Testis (tissue), 3 donors: ENCODE results near the gene GK2. TPM values are rescaled to one million over a fixed set of nuclear protein-coding genes. Genes with fewer than 3 reads are reported as not detected.

Experiments used
- DNase-seq: peaks from one replicate; pipeline ENCODE4 v3.0.0-alpha.2; 2019
- H3K27ac ChIP-seq, 2 donors: fragments of 200-600 bp; sonication (generic); one replicate each; pipeline ENCODE4 v1.5.1; 2019
- H3K27me3 ChIP-seq: fragments of 200-600 bp; sonication (generic); one replicate; pipeline ENCODE4 v1.5.1; 2019
- H3K36me3 ChIP-seq: fragments of 200-600 bp; sonication (generic); one replicate; pipeline ENCODE4 v1.5.1; 2017; ENCODE audit warnings: low read depth; ENCODE audit errors: missing control alignments
- H3K4me1 ChIP-seq: fragments of 200-600 bp; sonication (generic); one replicate; pipeline ENCODE4 v1.5.1; 2019
- H3K4me3 ChIP-seq, 2 donors: fragments of 200-600 bp; sonication (generic); one replicate each; pipeline ENCODE4 v1.5.1; 2017 to 2019
- H3K9me3 ChIP-seq: fragments of 200-600 bp; sonication (generic); one replicate; pipeline ENCODE4 v1.5.1; 2017
- POLR2A ChIP-seq: fragments of 450-650 bp; IDR thresholded peaks from one replicate; pipeline ENCODE4 v1.6.1; 2017; ENCODE audit warnings: antibody characterized with exemption, mild to moderate bottlenecking, moderate library complexity
- WGBS, 2 donors: methylation state at CpG; one replicate each; pipeline ENCODE4 v1.1.5; 2018; 5-methylcytosine and 5-hydroxymethylcytosine counted together
- intact Hi-C: fragments of 100-400 bp; cut with DNase I; formaldehyde crosslinking; loops from one replicate; pipeline ENCODE4 v1.15.1; 2023; ENCODE audit warnings: low total_unique reads
- polyA plus RNA-seq: library from polyadenylated mRNA; stranded (reverse); fragments of 350-450 nt; fragmentation: Illumina TruSeq; extraction: RNeasy Lipid Tissue Mini Kit (QIAGEN cat#74804); gene quantifications from one replicate; pipeline ENCODE4 v1.2.3, GENCODE V29; 2014; ENCODE audit warnings: low read depth, low replicate concordance; ENCODE audit not compliant: insufficient read depth
- total RNA-seq, 2 donors: library from RNA; depleted of rRNA; stranded (reverse); fragments of >200 nt; gene quantifications; one replicate each; pipeline ENCODE4 v1.2.3, GENCODE V29; 2016
- TF ChIP-seq, protein P1 (sequence below), 3 experiments: fragments of 450-650 bp in 2 of 3; fragments of 200-600 bp in 1 of 3; sonication (generic) in 1 of 3; IDR thresholded peaks; one replicate each; pipeline ENCODE4 v1.5.1; 2016 to 2019; ENCODE audit warnings: antibody characterized with exemption in 3 of 3, mild to moderate bottlenecking in 2 of 3, moderate library complexity in 1 of 3

The GK2 gene
- total and polyA plus RNA-seq, 3 donors from 2014 or later = 29.0 to 201 (median 43.7) TPM

DNA sequence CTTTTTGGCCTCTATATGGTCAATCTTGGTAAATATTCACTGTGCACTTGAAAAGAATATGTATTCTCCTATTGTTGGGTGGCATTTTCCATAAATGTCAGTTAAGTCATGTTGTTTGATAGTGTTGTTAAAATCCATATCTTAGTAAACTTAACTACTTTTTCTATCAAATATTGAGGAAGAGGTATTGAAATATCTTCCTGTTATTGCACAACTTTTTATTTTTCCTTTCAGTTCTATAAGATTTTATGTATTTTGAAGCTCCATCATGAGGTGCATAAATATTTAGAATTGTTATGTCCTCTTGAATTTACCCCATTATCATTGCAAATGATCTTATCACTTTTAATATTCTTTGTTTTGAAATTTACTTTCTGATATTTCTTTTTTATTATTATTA is 3.4 kb downstream of the GK2 start:
- no peaks in the 10 kb centered on the region for H3K4me1 ChIP-seq
- intact Hi-C loops = no loop called here
- no peaks in the 10 kb centered on the region for H3K9me3 ChIP-seq
- H3K4me3 ChIP-seq = no peak overlapping the region
- no peaks in the 10 kb centered on the region for H3K27me3 ChIP-seq
- no peak overlapping the region for H3K27ac ChIP-seq
- TF ChIP-seq, protein P1, sequence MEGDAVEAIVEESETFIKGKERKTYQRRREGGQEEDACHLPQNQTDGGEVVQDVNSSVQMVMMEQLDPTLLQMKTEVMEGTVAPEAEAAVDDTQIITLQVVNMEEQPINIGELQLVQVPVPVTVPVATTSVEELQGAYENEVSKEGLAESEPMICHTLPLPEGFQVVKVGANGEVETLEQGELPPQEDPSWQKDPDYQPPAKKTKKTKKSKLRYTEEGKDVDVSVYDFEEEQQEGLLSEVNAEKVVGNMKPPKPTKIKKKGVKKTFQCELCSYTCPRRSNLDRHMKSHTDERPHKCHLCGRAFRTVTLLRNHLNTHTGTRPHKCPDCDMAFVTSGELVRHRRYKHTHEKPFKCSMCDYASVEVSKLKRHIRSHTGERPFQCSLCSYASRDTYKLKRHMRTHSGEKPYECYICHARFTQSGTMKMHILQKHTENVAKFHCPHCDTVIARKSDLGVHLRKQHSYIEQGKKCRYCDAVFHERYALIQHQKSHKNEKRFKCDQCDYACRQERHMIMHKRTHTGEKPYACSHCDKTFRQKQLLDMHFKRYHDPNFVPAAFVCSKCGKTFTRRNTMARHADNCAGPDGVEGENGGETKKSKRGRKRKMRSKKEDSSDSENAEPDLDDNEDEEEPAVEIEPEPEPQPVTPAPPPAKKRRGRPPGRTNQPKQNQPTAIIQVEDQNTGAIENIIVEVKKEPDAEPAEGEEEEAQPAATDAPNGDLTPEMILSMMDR (IDR thresholded peaks at IDR 0.05) = no peak
- TF ChIP-seq POLR2A = no peak
- no peak for DNase-seq
- H3K36me3 ChIP-seq = no peaks in the 10 kb centered on the region

DNA sequence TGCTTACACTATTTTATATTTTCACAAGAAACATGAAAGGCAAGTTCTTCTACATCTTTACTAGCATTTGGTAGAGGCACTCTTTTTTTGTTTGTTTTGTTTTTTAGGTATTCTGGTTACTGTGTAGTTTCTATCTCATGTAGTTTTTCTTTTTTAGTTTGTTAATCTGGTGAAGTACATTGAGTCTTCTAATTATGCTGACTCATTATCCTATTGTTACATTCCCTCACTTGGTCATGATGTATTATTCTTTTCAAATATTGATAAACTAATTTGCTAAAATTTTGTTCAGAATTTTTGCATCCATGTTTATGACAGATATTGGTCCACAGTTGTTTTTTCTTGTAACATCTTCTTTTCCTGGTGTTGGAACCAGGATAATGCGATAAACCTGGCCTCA is 4.7 kb downstream of the GK2 start:
- WGBS, 2 donors = 88 to 97% methylated on average over 1 of the region's 1 CpG
- Histone ChIP-seq H3K27ac (no peak overlapping the region), H3K9me3 (no peaks in the 10 kb centered on the region), H3K36me3 (no peaks in the 10 kb centered on the region), H3K4me3 (no peak overlapping the region), H3K4me1 (no peaks in the 10 kb centered on the region), H3K27me3 (no peaks in the 10 kb centered on the region)
- TF ChIP-seq, protein P1 (IDR thresholded peaks at IDR 0.05) = no peak
- no peak for DNase-seq
- intact Hi-C loops = no loop called here

DNA sequence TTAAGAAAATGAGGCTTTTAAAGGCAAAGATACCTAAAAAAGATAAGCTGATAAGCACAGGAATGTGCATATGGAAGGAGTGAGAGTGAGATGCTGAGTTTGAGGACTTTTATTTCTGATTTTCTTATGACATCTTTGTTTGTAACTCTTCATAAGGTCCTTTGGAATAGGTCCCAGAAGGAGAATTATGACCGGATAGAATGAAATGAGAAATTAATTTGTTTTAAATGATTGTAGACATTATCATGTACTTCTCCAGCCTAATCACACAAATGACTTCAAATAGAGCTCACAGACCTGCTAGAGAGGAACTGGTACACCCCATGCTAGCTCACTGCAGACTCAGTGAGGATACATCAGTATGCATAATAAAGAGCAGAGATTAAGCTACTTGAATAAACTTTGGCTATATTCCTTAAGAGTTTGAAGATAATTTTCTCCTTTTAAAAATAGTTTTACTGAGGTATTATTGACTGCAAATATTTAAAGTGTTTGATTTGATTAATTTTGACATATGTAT is 5.6 kb downstream of the GK2 start:
- intact Hi-C loops = no loop called here
- TF ChIP-seq POLR2A = no peak
- TF ChIP-seq, protein P1 (IDR thresholded peaks at IDR 0.05) = no peak
- no peaks in the 10 kb centered on the region for H3K9me3 ChIP-seq
- no peaks in the 10 kb centered on the region for H3K36me3 ChIP-seq
- no peak overlapping the region for H3K27ac ChIP-seq
- H3K4me3 ChIP-seq = no peak overlapping the region
- no peaks in the 10 kb centered on the region for H3K4me1 ChIP-seq
- no peak for DNase-seq
- no peaks in the 10 kb centered on the region for H3K27me3 ChIP-seq
- 61 to 67% methylated on average over 1 of the region's 1 CpG for WGBS, 2 donors

DNA sequence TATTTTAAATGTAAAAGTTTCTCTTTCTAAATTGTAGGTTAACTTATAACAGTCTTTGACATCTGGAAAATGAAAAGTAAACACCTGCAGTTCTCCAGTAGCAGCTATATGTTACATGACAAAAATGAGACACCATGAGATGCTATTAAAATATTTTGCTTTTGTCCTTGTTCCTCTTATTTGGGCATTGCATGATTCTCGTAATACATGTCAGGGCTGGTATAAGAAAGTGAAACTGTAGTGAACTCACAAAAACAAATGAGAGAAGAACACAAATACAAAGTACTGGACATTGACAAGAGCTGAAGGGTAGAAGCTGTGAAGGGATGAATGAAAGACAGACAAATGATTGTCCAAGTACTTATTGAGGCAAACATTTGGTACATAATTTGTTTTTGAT is 9.0 kb downstream of the GK2 start:
- no peaks in the 10 kb centered on the region for H3K27me3 ChIP-seq
- no peak for DNase-seq
- H3K4me1 ChIP-seq = no peaks in the 10 kb centered on the region
- H3K9me3 ChIP-seq = no peaks in the 10 kb centered on the region
- WGBS, 2 donors = 75 to 92% methylated on average over 1 of the region's 1 CpG
- no peaks in the 10 kb centered on the region for H3K36me3 ChIP-seq
- no peak overlapping the region for H3K4me3 ChIP-seq
- TF ChIP-seq, protein P1 (IDR thresholded peaks at IDR 0.05) = no peak
- TF ChIP-seq POLR2A = no peak
- intact Hi-C loops = no loop called here
- no peak overlapping the region for H3K27ac ChIP-seq

DNA sequence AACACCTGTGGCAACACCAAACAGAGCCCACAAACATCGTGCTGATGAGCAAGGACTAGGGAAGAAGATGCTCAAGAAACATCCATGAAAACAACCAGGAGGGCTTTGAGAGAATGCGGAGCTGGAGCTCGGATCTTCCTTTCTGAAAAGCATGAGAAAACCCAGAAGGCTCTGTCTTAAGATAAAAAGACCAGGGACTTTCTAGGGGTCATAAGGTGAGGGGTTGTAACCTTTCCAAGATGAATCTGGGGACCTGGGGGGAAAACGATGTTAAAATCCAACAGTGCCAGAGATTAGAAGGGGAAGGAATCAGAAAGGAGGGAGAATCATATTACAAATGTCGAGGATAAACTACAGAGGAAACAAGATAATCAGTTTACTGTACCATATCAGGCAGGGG is 10.1 kb downstream of the GK2 start:
- 42 to 53% methylated on average over 5 of the region's 5 CpGs for WGBS, 2 donors
- Histone ChIP-seq H3K27ac (no peak overlapping the region), H3K36me3 (no peaks in the 10 kb centered on the region), H3K4me3 (no peak overlapping the region), H3K4me1 (no peaks in the 10 kb centered on the region), H3K9me3 (no peaks in the 10 kb centered on the region), H3K27me3 (no peaks in the 10 kb centered on the region)
- no peak for DNase-seq
- TF ChIP-seq, protein P1 (IDR thresholded peaks at IDR 0.05) = no peak
- TF ChIP-seq POLR2A = no peak
- intact Hi-C loops = no loop called here
